Fibroblast of lung (primary cell): Measurements from ENCODE around the gene MICA. TPM values are rescaled to one million over a fixed set of nuclear protein-coding genes. Genes with fewer than 3 reads are reported as not detected.
A peak's percentile ranks its signal among the peaks of the same experiment; 100 is the strongest.
"Not testable (repeated sequence)": the region's sequence is repeated elsewhere in the genome, so short reads cannot be mapped to it uniquely, and the experiment has no call there.

Experiments used
- DNase-seq, 2 donors: peaks; one replicate each; pipeline versions ENCODE4 v3.0.0 to v3.0.0-alpha.2; 2010; ENCODE audit warnings: low read depth in 2 of 2
- H2AFZ ChIP-seq: 2 replicates; pipeline ENCODE4 v1.5.1; 2012; ENCODE audit warnings: low read length, control low read depth, inconsistent platforms
- H3K27ac ChIP-seq: 2 replicates; pipeline ENCODE4 v1.5.1; 2011; ENCODE audit warnings: low read length, control low read depth; ENCODE audit not compliant: insufficient read depth
- H3K27me3 ChIP-seq: 2 replicates; pipeline ENCODE4 v1.5.1; 2011; ENCODE audit warnings: mild to moderate bottlenecking, low read length; ENCODE audit not compliant: control insufficient read depth, insufficient read depth
- H3K36me3 ChIP-seq: 2 replicates; pipeline ENCODE4 v1.5.1; 2011; ENCODE audit warnings: low read length; ENCODE audit not compliant: control insufficient read depth, insufficient read depth
- H3K4me1 ChIP-seq: 2 replicates; pipeline ENCODE4 v1.5.1; 2011; ENCODE audit warnings: low read length; ENCODE audit not compliant: control insufficient read depth, insufficient read depth; ENCODE audit errors: extremely low read depth
- H3K4me2 ChIP-seq: 2 replicates; pipeline ENCODE4 v1.5.1; 2011; ENCODE audit warnings: low read length, control low read depth; ENCODE audit not compliant: insufficient read depth; ENCODE audit errors: extremely low read depth
- H3K4me3 ChIP-seq, 4 experiments: fragments of 200-600 bp in 1 of 4; sonication (generic) in 1 of 4; replicated peaks in 1 of 4; 2 replicates each; pipeline ENCODE4 v1.5.1; 2011 to 2016; ENCODE audit warnings: low read length in 4 of 4, low read depth in 3 of 4, mild to moderate bottlenecking in 3 of 4, control low read depth in 2 of 4, inconsistent platforms in 1 of 4, mixed read lengths in 1 of 4; ENCODE audit not compliant: insufficient read depth in 1 of 4; ENCODE audit errors: control extremely low read depth in 1 of 4
- H3K79me2 ChIP-seq: 2 replicates; pipeline ENCODE4 v1.5.1; 2012; ENCODE audit warnings: mild to moderate bottlenecking, low read length, inconsistent platforms; ENCODE audit not compliant: control insufficient read depth, insufficient read depth
- H3K9ac ChIP-seq: 2 replicates; pipeline ENCODE4 v1.5.1; 2011; ENCODE audit warnings: mild to moderate bottlenecking, low read length, control low read depth; ENCODE audit not compliant: insufficient read depth
- H3K9me3 ChIP-seq: 2 replicates; pipeline ENCODE4 v1.5.1; 2012; ENCODE audit warnings: low read depth, low read length; ENCODE audit not compliant: control insufficient read depth, insufficient read depth
- H4K20me1 ChIP-seq: 2 replicates; pipeline ENCODE4 v1.5.1; 2011; ENCODE audit warnings: low read length; ENCODE audit not compliant: control insufficient read depth, insufficient read depth; ENCODE audit errors: extremely low read depth
- CTCF ChIP-seq, 2 donors: IDR thresholded peaks in 1 of 2; conservative IDR thresholded peaks in 1 of 2; 1 replicate in 1 of 2; 2 replicates in 1 of 2; pipeline ENCODE4 v1.5.1; 2011 to 2012; ENCODE audit warnings: low read length in 2 of 2, control low read depth in 1 of 2, inconsistent platforms in 1 of 2, low read depth in 1 of 2, mild to moderate bottlenecking in 1 of 2
- EZH2 ChIP-seq: IDR thresholded peaks from 2 replicates; pipeline ENCODE4 v1.5.1; 2012; ENCODE audit warnings: low read length, control low read depth, mild to moderate bottlenecking; ENCODE audit errors: missing control alignments
- polyA plus RNA-seq, 2 donors: library from polyadenylated mRNA; depleted of rRNA in 1 of 2; stranded (reverse) in 1 of 2; unstranded in 1 of 2; fragments of >200 nt; gene quantifications; 2 replicates each; pipeline ENCODE4 v1.2.1, GENCODE V29; 2011 to 2012; ENCODE audit warnings: missing spikeins in 1 of 2
- total RNA-seq: library from RNA; depleted of rRNA; stranded (reverse); fragments of >200 nt; gene quantifications from 2 replicates; pipeline ENCODE4 v1.2.1, GENCODE V29; 2014

Gene MICA
- total and polyA plus RNA-seq, 2 donors (not counting 1 experiment from before 2014, with no cell fraction given) = 54.2 to 85.2 TPM

- DNase-seq = peak in 1 of 2 donors; percentile 36
- peaks cover 3% of the 10 kb centered on the region for H3K27me3 ChIP-seq
- H3K79me2 ChIP-seq = no peaks in the 10 kb centered on the region
- no peak overlapping the region for H3K4me2 ChIP-seq
- no peaks in the 10 kb centered on the region for H3K36me3 ChIP-seq
- TF ChIP-seq EZH2 (no peak), CTCF (conservative IDR thresholded peaks at IDR 0.05 in 1 of 2, IDR thresholded peaks at IDR 0.05 in 1 of 2; ENCODE audit: low read depth in 1 of 2, low read length in 2 of 2) (no peak)
- no peak overlapping the region for H2AFZ ChIP-seq
- no peaks in the 10 kb centered on the region for H3K4me1 ChIP-seq
- no peak overlapping the region for H3K9ac ChIP-seq
- H3K9me3 ChIP-seq = no peaks in the 10 kb centered on the region
- no peaks in the 10 kb centered on the region for H4K20me1 ChIP-seq
- H3K27ac ChIP-seq = no peak overlapping the region
- no peak overlapping the region for H3K4me3 ChIP-seq
These were observed 43.1 kb downstream of the MICA start for GRCh38 chr6:31446481-31446880.

- H3K27me3 ChIP-seq, DNase-seq: not testable (repeated sequence)
These were observed 43.8 kb downstream of the MICA start for GRCh38 chr6:31446999-31447789.

GRCh38 chr6:31450751-31451150 lies 47.4 kb downstream of the MICA start:
- H3K27ac ChIP-seq = no peak overlapping the region
- no peaks in the 10 kb centered on the region for H4K20me1 ChIP-seq
- H3K9ac ChIP-seq = no peak overlapping the region
- H3K27me3 ChIP-seq = peaks cover 3% of the 10 kb centered on the region
- no peak for TF ChIP-seq CTCF (conservative IDR thresholded peaks at IDR 0.05 in 1 of 2, IDR thresholded peaks at IDR 0.05 in 1 of 2; ENCODE audit: low read depth in 1 of 2, low read length in 2 of 2)
- TF ChIP-seq EZH2 = no peak
- H3K4me1 ChIP-seq = no peaks in the 10 kb centered on the region
- H3K36me3 ChIP-seq = no peaks in the 10 kb centered on the region
- no peak overlapping the region for H3K4me3 ChIP-seq
- no peaks in the 10 kb centered on the region for H3K79me2 ChIP-seq
- DNase-seq = no peak
- no peaks in the 10 kb centered on the region for H3K9me3 ChIP-seq
- H2AFZ ChIP-seq = no peak overlapping the region
- no peak overlapping the region for H3K4me2 ChIP-seq

More at GRCh38 chr6:31446999-31447789, 43.8 kb downstream of the MICA start:
- H2AFZ ChIP-seq, H3K79me2 ChIP-seq, H3K36me3 ChIP-seq, H3K27ac ChIP-seq, H3K4me2 ChIP-seq, H3K9me3 ChIP-seq, H3K4me1 ChIP-seq, H3K4me3 ChIP-seq, H3K9ac ChIP-seq, H4K20me1 ChIP-seq: not testable (repeated sequence)
